Measurements from ENCODE around the gene SCO1.
"Not testable (repeated sequence)": the region's sequence is repeated elsewhere in the genome, so short reads cannot be mapped to it uniquely, and the experiment has no call there.

SCO1 gene

DNA sequence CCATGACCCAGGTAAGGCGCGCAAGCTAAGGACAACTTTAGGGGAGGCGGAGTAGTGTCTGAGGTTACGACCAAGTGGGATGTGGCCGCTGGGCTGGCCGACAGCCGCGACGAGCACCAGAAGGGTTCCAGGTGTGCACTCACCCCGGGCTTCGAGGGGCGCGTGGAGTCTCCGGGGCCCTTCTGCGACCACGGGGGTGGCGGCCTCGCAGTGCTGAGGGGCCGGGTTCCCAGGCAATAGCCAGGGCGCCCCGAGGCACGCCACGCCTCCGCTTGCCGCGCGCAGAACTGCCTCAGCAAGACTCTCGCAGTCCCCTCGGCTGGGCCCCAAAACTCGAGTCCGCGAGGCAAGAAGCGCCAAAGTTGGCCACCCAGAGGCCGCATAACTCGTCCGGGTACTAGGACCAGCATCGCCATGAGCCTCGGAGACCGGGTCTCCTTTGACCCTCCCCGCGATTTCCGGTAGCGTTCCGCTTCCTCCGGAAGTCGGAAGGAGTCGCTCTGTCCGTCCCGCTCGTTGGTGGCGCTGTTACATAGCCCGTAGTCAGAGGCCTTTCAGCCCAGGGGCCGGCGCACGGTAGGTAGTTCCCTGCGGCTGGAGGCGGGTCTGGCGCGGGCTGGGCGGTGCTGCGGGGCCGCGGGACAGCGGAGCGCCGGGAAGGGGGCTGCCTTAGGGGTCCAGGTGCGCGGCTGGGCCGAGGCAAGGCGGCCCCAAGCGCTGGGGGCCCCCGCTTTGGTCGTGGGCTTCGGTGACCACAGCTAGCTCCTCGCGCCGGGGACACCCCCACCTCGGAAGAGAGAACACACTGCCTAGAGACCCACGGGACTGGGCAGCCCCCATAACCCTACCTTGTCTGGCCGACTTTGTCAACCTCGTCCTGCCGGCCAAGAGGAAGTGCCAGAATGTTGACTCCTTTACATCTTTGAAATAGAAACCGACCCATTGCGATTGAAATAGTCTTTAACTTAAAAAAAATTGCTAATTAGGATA, at the start of gene SCO1, which contains the start of gene ADPRM:
Gene SCO1, minus strand, starts transcription at position 442 of the 990 bp plus-strand sequence. Its CDS starts 26 bp downstream, at position 416.
Gene ADPRM, plus strand, starts transcription at position 503 of the 990 bp plus-strand sequence. CDS start 7,333 bp downstream, outside the sequence.
- peak; percentile 97 for DNase-seq (ENCODE audit: low read depth, low spot score)

GRCh38 chr17:10745231-10745630, 47.9 kb upstream of the SCO1 start:
- DNase-seq (ENCODE audit: low read depth, low spot score) = peak; percentile 39

DNA sequence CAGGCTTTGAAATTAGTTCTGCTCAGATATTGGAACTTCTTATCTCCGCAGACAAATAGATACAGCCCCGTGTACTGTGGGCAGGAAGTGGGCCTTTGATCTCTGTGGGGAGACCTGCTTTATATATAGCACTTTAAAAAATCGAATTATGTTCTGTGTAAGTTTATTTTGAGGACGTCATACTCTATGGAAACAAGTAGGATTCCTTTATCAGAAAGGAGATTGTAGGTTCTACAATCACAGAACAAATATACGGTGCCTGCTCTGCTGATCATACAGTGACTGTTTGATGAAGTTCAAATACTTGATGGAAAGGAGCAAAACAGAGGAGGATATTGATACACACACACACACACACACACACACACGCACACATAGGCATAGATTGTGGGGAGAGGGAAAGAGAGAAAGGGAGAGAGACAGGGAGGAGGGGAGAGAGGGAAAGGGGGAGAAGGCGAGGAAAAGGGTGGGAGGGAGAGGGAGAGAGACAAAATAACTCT, 47.2 kb upstream of the SCO1 start:
- DNase-seq (ENCODE audit: low read depth, low spot score) = no peak

DNA sequence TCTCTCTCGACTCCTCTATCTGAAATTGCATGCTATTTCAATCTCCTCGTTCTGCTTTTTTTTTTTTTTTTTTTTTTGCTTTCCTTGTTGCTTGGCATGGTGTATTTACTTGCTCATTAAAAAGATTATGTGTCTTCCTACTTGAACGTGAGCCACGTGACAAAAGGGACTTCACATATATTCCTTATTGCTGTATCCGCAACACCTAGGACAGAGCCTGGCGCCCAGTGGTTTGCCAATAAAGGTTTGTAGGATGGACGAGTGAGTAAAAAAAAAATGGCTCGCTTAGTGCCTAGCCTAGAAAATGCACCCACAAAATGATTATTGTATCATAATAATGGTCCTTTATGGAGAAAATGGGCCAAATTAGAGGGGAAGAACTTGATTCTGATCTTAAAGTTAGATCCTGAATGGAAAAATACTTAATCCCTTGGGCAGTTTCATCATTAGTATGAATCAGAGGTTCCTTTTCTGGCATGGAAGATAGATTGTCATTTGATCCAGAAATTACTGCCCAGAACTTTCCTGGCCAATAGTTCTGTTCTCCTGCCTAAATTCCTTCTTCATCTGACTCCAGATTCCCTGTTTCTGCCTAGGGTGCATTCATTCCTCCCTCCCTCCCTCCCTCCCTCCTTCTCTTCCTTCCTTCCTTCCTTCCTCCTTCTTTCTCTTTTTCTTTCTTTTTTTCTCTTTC, 46.1 kb upstream of the SCO1 start:
- DNase-seq (ENCODE audit: low read depth, low spot score) = peak; percentile 37

GRCh38 chr17:10742431-10742830, 45.1 kb upstream of the SCO1 start:
- no peak for DNase-seq (ENCODE audit: low read depth, low spot score)

DNA sequence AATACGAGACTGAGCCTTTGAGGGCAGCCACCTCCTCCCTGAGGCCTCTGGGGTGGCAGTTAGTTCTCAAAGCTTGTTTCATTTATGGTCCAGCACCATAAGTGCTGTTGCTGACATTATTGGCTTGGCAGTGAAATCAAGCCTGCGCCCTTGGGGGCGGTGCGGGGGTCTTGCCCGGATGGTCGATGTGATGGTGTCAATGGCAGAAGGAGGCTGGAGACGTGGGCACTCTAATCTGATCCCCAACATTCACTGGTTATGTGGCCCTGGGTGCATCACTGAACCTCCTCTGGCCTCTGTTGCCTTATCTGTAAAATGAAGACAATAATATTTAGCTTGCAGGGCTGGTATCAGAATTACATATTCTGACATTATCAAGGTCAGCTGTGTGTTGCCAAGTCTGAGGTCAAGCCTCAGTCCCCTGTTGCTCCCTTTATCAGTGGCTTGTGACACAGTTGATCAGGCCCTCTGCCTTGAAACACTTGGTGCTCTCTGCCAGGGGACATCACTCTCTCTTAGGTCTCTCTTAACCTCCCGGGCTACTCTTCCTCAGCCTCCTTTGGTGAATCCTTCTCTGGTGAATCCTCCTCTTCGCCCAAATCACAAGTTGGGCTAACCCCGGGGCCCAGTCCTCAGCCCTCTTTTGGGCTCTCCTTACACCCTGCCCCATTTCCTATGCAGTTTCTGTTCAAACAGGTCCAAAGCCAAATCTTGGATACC, 44.2 kb upstream of the SCO1 start:
- DNase-seq (ENCODE audit: low read depth, low spot score) = no peak

DNA sequence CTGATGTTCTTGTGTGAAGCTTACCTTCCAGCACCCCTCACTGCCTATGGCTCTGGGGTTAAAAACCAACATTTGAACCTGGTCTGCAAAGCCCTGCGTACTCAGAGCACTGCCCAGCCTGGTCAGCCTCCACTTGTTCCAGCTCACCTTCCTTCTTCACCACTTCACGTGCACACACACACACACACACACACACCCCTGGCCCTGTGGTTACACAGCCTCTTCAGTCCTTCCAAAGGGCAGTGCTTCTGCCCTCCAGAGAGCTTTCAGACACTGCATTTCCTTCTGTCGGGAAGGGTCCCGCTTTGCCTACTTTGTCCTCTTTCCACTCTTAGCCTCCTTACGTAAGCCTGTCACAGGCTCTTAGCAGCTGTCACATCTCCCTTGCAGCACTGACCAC, 42.1 kb upstream of the SCO1 start:
- no peak for DNase-seq (ENCODE audit: low read depth, low spot score)

DNA sequence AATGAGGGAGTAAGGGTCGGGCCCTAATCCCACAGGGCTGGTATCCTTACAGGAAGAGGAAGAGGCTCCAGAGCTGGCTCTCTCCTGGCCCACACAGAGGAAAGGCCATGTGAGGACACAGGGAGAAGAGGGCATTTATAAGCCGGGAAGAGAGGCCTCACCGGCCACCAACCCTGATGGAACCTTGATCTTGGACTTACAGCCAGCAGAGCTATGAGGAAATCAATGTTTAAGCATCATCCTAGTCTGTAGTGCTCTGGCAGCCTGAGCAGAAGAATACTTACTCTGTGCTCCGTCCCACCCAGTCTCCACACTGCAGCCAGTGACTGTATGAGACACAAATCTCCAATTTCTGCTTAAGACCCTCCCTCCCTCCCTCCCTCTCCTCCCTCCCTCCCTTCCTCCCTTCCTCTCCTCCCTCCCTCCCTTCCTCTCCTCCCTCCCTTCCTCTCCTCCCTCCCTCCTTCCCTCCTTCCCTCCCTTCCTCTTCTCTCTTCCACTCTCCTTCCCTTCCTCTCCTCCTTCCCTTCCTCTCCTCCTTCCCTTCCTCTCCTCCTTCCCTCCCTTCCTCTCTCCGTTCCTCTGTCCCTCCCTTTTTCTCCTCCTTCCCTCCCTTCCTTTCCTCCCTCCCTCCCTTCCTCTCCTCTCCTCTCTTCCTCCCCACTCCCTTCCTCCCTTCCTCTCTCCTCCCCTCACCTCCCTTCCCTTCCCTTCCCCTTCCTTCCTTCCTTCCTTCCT, 41.4 kb upstream of the SCO1 start:
- DNase-seq (ENCODE audit: low read depth, low spot score) = no peak

- no peak for DNase-seq (ENCODE audit: low read depth, low spot score)
These were observed 40.4 kb upstream of the SCO1 start for GRCh38 chr17:10737736-10738135.

GRCh38 chr17:10737168-10737622, 39.9 kb upstream of the SCO1 start:
- peak; percentile 79 for DNase-seq (ENCODE audit: low read depth, low spot score)

DNA sequence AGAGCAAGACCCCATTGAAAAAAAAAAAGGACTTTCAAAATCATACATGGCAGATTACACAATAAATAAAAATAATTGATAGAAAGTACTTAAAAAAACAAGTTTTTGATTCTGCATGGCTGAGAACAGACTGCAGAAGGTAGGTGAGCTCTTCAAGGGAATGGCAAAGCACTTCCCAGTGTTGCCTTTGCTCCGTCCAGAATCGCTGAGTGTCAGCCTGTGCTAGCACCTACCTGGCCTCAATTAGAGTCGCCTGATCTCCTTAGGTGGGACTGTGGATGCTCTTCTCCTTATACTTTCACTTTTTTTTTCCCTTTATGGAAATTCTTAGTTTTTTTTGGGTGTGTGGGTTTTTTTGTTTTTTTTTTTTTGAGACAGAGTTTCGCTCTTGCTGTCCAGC, 38.5 kb upstream of the SCO1 start:
- DNase-seq (ENCODE audit: low read depth, low spot score) = no peak

DNA sequence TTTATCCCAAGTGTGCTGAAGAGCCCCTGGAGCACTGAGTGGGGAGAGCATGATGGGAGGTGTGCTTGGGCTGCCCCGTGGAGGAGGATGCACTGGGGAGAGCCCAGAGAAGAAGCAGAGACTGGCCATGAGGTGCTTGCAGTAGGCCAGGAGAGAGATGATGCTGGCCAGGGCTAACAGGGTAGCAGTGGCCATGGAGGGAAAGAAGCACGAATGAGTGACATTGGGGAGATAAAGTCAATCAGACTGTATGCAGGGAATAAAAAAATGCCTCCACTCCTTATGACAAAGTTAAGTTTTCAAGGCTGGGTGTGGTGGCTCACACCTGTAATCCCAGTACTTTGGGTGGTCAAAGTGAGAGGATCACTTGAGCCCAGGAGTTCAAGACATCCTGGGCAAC, 37.9 kb upstream of the SCO1 start:
- no peak for DNase-seq (ENCODE audit: low read depth, low spot score)

- DNase-seq (ENCODE audit: low read depth, low spot score) = no peak
These were observed 36.3 kb upstream of the SCO1 start for GRCh38 chr17:10733666-10734065.

DNA sequence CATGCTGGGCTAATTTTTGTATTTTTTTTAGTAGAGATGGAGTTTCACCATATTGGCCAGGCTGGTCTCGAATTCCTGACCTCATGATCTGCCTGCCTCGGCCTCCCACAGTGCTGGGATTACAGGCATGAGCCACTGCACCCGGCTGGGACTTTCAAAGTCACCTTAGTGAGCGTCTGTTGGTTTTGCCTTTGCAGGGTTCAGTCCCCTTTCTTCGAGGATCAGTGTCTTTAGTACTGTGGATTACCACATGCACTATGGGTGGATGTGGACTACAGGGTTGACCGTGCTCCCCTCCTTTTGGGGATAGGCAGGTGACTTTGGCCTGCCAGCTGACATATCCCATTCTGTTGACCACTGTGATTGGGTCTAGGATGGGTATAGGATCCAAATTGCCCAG, 34.8 kb upstream of the SCO1 start:
- DNase-seq (ENCODE audit: low read depth, low spot score) = not testable (repeated sequence)

DNA sequence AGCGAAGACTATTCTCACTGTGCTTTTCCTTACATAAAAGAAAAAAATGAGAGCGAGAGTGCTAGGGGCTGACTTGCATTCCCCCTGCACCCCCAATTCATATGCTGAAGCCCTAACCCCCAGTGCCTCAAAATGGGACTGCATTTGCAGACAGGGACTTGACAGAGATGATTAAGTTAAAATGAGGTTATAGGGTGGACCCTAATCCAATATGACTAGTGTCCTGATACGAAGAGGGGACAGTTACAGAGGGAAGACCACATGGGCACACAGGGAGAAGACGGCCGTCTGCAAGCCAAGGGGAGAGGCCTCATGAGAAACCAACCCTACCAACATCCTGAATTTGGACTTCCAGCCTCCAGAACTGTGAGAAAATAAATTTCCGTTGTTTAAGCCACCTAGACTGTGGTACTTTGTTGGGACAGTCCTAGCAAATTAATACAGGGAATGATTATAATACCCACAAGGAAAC, 34.1 kb upstream of the SCO1 start:
- DNase-seq (ENCODE audit: low read depth, low spot score) = no peak

- not testable (repeated sequence) for DNase-seq (ENCODE audit: low read depth, low spot score)
These were observed 32.9 kb upstream of the SCO1 start for GRCh38 chr17:10730247-10730646.

DNA sequence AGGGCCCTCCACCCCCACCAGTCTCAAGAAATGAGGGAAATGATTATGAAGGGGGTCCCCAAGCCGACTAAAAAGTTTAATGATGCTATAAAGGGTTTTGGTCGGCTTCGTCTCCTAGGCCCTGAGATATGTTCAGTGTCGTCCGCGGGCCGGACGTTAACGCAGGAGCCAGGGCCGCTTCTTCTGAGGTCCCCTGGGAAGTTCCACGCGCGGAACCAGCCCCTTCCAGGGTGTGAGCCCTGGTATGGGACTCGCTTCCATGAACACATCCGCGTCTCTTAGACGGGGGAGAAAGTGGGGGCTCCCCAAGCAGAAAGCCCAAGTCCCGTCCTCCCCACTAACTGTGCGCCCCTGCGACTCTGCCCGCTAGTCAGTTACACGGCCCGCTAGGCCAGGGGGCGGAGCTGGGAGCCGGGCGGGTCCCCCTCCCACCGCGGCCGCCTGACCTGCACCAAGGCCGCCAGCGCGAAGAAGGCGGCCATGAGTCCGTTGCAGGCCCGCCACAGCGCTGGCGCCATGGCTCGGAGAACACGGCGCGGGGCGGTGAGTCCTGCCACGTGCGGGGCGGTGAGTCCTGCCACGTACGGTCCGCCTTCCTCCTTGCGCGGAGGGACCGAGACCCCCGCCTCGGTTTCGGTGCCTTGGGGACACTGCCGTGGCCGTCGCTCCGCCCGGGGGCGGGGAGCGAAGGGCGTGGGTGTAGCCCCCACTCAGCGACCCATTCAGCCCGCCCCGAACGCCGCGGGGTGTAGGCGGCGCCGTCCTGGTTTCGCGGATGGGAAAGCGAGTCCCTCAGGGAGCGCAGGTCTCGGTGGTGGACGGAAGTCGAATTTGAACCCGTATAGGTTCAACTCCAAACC, 32.2 kb upstream of the SCO1 start, which contains the start of gene TMEM220:
Gene TMEM220, minus strand, starts transcription at position 690 of the 860 bp plus-strand sequence. Its CDS starts 172 bp downstream, at position 518.
- DNase-seq (ENCODE audit: low read depth, low spot score) = peak; percentile 90

GRCh38 chr17:10728331-10728892, 31.1 kb upstream of the SCO1 start:
- DNase-seq (ENCODE audit: low read depth, low spot score) = no peak

- DNase-seq (ENCODE audit: low read depth, low spot score) = no peak
These were observed 29.9 kb upstream of the SCO1 start for GRCh38 chr17:10727192-10727591.

All from astrocyte of the hippocampus (primary cell).